HK-2 (cell line): ENCODE measurements around the gene SSBP3.

Experiments used
- DNase-seq: peaks from one replicate; pipeline ENCODE4 v3.0.0-alpha.2; 2018; ENCODE audit not compliant: unreplicated experiment

Gene SSBP3

DNA sequence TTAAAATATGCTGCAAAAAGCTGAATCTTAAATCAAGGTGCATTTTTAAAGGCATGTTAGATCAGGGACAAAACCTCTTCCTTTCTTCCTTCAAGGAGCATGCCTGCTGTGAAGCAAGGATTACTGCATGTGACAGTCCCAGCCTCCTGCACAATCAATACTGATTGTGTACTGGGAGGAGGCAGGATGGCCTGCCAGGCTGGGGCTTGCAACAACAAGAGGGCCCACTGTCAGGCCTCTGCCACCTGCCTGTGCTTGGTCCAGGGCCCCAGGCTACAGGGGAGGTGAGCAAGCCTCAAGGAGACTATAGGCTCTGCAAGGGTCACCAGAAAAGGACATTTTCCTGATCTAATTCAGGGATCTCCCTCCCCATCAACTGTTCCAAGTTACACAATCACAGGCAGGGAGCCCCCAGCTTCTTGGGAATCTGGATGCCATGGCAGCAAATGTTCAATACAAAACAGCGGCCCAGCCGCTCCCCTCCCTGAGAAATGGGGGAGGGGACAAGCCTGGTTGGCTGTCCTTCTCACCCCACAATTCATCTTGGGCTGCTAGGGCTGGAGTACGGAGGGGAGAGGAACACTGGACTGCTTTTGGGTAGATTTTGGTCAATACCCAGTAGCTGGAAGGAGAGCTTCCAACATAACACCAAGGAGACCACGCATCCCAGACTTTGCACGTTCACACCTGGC is 76.7 kb downstream of the SSBP3 start:
- no peak for DNase-seq

DNA sequence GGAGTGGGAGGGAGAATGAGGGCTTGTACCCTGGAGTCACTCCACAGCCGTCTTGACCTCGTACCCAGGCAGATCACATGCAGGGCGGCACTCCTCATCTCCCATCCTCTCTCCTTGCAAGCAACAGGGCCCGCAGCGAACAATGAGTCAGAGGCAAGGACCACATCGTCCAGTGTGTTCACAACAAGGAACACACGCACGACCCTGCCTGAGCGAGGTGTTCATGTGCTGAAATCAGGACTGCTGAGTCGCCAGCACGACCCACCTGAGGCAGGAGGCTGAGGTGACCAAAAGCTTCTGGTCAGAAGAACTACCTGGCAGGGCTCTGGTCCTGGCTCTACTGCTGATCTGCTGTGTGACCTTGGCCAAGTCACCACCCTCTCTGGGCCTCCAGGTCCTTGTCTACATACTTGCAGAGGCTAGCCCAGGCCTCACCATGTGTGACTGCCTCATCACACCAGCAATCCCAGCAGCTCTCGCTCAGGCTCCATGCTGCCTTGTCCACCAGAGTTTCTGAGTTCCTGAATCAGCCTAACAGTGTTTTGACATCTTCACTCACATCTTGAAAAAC is 78.0 kb downstream of the SSBP3 start:
- DNase-seq, result no peak

DNA sequence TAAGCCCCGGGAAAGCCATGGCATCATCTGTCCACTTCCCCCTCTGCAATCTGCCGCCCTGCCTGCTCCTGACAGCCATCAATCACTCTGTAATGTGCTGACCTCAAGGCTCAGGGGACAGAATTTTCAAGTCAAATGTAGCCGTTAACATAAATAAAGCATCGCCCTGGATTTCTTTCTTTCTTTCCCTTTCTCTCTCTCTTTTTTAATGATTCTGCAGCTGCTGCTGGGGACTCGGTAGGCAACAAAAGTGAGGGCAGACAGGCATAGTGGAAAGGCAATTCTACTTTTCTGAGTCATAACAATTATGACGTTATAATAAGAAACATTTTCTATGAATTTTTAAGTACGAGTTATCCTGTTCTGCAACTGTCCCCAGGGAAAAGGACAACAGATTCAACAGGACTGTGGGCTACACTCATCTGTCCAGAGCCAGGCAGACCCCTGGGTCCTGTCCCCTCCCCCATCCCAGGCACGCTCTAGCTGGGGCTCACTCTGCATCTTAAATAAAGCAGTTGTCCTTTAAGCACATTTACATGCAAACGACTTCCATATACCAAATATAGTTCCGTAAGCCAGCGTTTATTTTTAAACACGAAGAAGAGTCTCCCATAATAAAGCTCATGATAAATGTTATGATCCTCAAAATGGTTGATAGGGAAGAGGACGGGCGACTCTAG is 78.7 kb downstream of the SSBP3 start:
- no peak for DNase-seq

DNA sequence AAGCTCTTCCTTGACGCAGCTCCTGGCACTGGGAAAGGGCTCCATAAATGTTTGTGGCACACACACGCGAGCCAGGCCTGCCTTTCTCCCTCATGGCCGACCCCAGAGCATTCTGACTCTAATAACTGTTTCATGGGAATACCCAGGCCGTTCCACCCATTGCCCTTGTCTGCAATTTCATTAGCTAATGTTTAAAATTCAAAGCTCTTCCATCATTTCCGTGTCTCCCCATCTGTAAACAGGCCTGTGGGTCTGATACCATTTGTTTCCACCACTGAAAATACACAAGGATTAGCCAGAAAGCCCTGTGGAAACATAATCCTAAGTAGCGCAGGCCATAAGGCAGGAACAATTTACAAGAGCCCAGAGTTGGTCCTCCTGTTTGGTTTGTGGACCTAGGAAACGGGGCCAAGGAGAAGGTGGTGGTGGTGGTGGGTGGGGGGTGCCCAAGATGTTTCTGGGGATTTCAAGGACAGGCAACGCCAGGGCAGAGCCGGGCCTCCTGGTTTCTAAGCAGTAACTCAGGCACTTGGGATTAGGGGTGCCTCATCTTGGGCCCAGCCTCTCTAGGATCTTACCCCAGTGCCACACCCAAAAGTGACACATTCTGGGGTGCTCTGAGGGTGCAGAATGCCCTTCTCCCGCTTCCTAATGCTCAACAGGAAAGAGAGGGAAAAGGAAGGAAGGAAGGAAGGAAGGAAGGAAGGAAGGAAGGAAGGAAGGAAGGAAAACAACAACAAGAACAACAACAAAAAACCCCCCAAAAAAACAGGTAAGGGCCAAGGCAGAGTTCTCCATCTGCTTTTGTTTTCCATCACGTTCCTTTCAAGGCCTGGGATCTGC is 79.4 kb downstream of the SSBP3 start:
- no peak for DNase-seq

DNA sequence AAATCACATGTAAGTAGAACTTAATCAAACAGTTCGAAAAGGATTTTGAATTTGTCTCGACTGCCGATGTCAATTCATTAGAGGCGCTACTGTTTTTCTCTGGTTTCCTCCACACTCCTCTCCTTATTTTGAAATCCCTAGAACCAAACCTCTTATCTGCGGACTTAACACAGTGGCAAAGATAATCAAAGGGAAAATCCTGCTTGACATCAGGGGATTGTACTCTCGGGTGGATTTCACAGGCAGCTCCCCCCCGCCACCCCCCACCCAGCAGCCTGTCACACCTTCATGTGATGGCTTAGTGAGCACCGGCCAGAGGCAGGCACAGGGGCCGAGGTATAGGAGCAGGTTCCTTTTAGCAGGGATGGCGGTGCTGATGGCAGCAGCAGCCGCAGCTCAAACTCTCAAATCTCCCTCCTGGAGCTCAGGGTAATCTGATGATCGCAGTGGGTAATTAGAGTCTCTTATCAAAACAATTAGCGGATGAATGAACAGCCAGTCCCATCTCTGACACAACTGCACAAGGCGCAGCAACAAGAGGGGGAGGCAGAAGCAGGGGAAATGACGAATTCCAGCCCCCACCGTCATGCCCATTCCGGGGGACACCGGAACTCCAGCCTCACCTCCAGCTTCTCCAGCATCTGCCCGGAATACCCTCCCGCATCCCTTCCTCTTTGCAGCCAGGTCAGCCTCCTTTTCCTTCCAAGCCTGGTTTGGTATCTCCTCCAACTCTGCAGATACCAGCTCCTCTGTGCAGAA is 80.3 kb downstream of the SSBP3 start:
- no peak for DNase-seq

DNA sequence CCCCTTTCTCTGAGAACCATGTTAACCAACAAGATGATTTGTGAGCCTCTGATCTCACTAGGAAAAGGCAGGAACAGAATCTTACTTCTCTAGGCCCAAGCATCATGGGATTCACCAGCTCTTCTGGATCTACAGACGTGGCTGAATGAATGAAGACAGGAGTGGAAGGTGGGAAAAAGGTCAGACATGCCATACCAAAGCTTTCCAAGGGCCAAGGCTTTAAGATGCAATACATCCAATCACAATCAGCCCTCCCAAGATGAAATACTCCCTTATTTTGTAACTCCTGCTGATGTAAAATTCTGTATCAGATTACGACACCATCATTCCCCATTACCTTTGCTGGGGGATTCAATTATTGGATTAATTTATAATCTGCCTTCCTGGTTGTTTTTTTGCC is 80.9 kb downstream of the SSBP3 start:
- no peak for DNase-seq

DNA sequence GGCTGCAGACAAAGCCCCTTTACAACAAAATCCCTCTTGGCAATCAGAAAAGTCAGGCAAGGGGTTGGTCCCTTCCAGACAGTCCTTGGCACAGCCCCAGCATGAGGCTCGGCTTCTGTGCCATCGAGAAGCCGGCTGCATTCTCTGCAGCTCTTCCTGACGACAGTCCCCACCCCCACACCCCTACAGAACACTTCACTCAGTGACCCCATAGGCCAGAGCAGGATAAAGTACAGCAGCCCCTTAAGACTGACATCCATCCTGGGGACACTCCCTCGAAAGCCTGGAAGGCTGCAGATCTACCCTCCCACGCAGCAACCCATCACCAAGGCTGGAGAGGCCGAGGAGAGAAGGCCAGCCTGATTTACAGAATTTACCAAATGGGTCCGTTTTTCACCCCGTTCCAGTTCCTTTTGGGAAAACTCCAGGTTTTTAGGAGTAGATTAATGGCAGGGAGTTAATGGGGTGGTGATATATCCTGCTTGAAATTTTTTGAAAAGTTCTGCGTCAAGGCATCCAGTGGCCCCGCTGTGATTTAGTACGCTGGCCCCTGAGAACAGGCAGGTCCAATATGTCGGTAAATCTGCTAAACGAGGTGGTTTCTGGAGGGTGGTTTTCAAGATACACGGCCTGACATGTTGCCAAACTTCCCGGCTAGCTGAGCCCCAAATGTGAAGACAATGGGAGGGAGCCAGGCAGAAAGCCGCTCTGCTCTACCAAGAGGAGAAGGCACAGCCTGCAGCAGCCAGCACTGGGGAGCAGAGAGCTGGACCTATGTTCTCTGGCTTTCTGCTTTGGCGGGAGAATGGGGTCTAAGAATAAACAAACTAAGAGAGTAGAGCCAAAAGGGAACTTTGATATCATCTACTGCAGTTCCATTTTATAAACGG is 81.7 kb downstream of the SSBP3 start:
- DNase-seq, result no peak

DNA sequence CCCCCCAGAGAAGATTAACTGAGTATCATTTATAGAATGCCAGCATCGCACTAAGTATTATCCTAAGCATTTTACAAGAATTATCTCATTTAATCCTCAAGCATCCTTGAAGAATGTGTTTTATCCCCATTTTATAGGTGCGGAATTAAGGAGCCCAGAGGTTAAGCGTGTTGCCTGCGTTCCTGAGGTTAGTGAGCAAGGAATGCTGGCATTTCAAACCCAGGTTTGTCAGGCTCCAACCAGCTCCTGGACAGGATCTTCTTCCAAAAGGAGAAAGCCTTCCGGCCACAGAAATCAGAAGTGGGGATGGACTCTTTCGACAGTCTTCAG is 82.3 kb downstream of the SSBP3 start:
- DNase-seq, result no peak

DNA sequence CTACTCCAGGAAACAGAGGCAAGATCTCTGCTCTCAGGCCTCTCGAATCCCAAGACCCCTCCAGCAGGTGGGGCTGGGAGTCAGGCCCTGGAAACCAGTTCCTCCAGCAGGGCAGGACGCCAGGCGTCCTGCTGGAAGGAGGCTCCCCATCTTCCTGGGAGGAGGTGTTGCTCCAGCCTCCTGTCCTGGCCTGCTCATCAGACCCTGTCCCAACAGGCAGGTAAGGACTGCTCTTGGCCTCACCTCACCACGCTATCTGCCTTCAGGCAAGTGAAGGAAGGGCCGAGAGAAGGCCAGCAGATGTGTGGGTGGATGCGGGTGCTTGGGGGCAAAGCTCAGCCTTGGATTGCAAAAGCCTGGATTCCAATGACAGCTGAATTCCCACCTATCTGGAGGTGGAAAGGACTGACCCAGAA is 82.9 kb downstream of the SSBP3 start:
- DNase-seq, result no peak

DNA sequence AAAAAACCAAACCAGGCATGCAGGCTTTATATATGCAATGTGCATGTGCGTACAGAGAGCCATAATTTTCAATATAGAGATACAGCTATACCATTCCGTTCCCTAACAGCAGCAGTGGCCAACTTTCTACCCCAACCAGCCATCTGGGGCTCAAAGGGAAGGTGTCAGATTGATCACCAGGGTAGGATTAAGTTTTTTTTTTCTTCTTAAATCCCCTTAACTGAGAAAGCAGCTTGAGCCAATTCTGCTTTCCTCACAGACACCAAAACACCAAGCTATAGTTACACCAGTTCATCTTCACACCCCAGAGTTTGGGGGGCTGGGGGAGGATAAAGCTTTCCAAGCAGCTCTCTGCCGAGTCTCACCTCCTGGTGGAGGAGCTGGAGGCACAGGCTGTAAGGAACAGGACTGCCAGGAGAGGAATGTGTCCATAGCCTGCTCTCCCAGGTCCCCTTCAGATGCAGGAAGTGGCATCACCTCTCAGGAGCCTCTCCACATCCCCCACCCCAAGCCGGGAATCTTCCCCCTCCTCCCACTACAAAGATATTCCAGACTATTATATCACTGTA is 87.9 kb downstream of the SSBP3 start:
- no peak for DNase-seq

DNA sequence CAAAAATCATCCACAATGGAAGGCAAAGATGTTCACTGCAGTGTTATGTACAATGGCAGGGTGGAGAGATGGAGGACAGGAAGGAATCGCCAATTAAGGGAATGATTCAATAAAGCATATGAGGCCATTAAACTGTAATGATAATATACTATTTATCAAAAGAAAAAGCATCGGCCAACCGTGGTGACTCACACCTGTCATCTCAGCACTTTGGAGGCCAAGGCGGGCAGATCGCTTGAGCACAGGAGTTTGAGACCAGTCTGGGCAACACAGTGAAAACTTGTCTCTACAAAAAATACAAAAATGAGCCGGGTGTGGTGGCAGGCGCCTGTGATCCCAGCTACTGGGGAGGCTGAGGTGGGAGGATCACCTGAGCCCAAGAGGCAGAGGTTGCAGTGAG is 89.1 kb downstream of the SSBP3 start:
- no peak for DNase-seq

DNA sequence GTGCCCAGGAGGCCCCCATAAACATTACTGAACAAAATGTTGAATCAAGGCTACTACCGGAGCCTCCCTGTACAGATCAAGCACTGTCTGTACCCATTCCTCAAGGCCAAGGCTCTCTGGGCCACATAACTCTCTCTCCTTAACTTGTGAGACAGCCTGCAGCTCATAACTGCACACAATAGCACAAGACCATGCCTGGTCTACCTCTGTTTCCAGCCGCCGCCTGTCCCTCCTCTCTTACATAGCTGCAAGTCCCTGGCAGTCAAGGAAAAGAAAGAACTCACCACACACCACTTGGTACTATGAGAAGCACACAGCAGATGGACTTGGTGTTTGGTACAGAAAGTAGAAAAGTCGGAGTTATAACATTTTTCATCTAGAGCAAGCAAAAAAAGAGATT is 91.1 kb downstream of the SSBP3 start:
- no peak for DNase-seq

DNA sequence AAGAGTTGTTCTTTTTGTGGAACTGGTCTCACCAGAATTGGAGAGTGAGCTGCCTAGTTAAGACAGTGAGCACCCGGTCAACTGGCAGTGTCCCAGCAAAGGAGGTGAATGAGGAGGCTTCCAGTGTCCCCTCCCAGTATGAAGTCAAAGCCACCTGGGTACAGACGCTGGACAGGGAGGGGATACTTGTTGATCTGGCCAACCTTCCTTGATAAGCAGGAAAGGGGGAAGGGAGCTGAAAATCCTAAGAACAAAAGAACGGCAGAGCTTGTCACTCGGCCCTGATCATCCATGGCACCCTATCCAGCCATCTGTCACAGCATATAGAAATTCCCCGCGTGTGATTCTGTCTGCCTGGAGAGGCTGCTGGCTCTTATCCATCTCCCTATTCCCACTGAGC is 91.5 kb downstream of the SSBP3 start:
- DNase-seq, result no peak

DNA sequence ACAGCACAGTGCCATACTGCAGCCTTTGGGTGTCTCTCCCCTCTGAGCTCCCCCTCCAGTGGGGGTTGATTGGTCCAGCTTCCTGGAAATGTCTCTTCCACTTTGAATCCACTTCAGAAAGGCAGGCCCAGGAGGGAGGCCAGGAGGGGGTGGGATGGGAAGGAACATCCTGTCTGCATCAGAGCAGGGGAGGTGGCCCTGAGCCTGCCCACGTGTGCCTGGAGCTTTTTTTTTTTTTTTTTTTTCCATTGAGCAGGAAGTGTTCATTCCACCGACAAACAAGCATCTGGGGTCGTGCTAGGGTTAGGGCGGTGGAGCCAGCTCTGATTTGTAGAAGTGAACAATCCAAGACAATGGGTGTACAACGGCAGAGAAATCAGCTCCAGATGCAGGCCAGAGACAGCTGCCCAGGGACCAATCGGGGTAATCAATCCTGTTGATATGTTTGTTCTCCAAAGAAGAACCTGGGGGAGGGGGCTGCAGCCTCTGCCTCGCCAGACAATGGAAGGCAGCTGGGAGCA is 93.3 kb downstream of the SSBP3 start:
- DNase-seq, result peak; percentile 73

DNA sequence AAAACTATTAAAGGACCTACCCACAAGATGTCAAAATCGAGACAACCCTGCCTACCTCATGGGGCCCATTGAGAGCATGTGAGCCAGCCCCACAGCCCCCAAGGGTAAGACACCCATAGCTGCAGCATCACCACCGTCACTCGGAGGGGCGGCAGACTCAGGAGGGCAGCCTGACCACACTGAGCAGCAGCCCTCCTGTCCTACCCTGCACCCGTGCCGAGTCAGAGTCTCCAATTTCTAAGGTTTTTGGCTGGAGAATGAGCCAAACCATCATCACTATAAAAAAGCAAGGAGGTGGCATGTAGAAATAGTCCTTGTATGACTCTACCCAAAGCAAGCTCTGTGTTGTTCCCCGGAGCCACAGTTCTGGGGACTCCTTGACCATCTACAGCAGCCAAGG is 94.7 kb downstream of the SSBP3 start:
- DNase-seq, result no peak

DNA sequence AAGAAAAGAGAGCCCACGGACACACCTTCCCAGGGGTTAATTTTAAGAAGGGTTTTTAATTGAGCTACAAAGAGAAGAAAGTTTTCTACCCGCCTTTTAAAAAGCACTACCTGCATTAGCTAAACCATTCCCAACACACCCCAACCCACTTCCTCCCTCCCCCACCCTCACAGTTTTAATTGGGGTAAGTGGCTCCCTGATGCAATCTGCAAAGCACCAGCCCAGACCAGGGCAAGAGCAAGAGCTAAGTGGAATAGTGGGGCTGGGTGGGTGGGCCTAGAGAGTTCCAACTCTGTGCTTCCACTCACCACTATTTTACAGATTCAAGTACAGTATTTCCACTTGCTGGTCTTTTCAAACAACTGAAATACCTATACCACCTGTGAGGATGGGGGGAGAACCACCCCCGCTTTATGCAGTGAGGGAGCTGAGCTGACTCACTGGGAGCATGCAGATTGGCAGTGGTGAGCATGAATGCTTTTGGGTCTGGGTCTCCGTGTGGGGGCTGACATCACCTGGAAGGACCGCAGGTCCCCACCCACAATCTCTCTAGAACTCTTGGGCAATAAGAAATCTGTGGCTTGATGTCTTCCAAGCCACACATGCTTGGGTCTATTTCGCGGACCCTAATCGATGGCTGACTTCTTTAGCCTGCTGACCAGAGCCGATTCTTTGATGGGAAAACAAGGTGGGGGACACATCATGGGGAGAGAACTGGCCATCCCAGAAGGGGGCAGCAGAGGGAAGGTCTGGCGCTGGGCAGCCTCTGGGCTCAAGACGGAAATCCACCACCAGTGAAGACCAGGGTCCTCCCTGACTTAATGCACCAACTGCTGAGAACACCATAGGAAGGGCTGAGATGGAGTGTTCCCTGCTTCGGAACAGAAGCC is 95.5 kb downstream of the SSBP3 start:
- peak; percentile 26 for DNase-seq

DNA sequence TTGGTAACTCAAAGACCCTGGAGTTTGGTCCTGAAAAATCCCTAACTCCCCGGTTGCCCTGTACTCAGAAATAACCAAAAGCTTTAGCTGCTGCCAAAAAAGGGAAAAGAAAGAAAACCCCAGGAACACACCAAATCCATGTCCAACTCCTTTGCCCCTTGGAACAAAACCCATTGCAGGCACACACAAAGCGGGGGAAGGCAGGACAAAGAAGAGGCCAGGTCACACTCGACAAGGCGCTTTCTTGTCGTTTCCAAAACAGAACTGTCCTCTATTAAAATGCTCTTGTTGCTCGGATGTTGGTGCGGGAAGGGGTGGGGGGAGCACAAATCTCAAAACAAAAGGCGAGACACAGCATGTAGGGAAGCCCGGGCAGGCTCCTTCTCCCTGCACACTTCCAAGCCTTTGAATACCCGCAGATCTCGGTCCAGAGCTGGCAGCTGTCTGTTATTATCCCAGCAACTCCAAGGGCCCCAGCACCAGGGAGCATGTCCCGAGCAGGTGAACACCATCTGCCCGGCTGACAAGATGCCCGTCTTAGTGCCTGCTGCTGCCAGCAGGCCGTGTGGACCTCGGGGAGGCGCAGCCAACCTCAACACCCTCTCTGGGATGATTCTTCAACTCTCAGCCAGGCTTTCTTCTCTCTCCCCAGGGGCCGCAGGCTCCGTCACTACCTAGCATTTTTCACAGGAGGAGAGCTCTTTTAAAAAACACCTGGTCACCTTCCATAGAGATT is 96.4 kb downstream of the SSBP3 start:
- no peak for DNase-seq

DNA sequence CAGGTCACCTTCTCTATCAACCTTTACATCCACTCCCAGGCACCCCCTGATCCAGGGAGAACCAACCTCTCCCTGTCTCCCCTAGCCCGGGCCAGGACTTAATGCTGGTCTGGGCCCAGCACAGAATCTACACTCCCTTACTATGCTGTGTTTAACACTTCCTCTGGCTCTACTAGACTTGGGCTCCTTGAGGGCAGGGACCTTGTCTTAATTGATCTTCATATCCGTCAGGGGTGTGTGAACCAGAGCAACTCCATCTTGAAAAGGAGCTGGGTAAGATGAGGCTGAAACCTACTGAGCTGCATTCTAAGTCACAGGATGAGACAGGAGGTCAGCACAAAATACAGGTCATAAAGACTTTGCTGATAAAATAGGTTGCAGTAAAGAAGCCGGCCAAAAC is 98.9 kb downstream of the SSBP3 start:
- no peak for DNase-seq
